Left ventricle myocardium inferior (tissue), 1 donor: Measurements from ENCODE around the gene ZNF441. TPM values are rescaled to one million over a fixed set of nuclear protein-coding genes. Genes with fewer than 3 reads are reported as not detected.
"Not testable (repeated sequence)": the region's sequence is repeated elsewhere in the genome, so short reads cannot be mapped to it uniquely, and the experiment has no call there.

Source experiments
- DNase-seq: peaks from one replicate; pipeline ENCODE4 v3.0.0-alpha.2; 2020
- H3K27ac ChIP-seq: fragments of 200-600 bp; replicated peaks from 2 replicates; pipeline ENCODE4 v1.8.0; 2021
- H3K27me3 ChIP-seq: fragments of 200-600 bp; 2 replicates; pipeline ENCODE4 v1.8.0; 2021; ENCODE audit warnings: low read depth
- H3K36me3 ChIP-seq: fragments of 200-600 bp; 2 replicates; pipeline ENCODE4 v1.8.0; 2021
- H3K4me1 ChIP-seq: fragments of 200-600 bp; 2 replicates; pipeline ENCODE4 v1.8.0; 2021
- H3K4me3 ChIP-seq: fragments of 200-600 bp; 2 replicates; pipeline ENCODE4 v1.8.0; 2021; ENCODE audit warnings: mild to moderate bottlenecking, moderate library complexity
- H3K9me3 ChIP-seq: fragments of 200-600 bp; replicated peaks from 2 replicates; pipeline ENCODE4 v1.8.0; 2021
- intact Hi-C: fragments of 100-400 bp; cut with micrococcal nuclease; formaldehyde crosslinking; loops from one replicate; pipeline ENCODE4 v1.11.0; 2022
- total RNA-seq: library from RNA; stranded (reverse); fragmentation: NEBNext Ultra II Directional; extraction: Animal tissue kit (Norgen Biotek cat#: 25700); gene quantifications from one replicate; pipeline ENCODE4 v1.2.1, GENCODE V29; 2021
- TF ChIP-seq, protein P1 (sequence below): fragments of 200-600 bp; IDR thresholded peaks from 2 replicates; pipeline ENCODE4 v1.8.0; 2021; ENCODE audit warnings: antibody characterized with exemption, mild to moderate bottlenecking, borderline replicate concordance
- donor health status: DM: no; HTN: yes; CAD: no; lungs with severe emphysema.

ZNF441 gene
- total RNA-seq, 1 donor from 2014 or later: 4.3 TPM

DNA sequence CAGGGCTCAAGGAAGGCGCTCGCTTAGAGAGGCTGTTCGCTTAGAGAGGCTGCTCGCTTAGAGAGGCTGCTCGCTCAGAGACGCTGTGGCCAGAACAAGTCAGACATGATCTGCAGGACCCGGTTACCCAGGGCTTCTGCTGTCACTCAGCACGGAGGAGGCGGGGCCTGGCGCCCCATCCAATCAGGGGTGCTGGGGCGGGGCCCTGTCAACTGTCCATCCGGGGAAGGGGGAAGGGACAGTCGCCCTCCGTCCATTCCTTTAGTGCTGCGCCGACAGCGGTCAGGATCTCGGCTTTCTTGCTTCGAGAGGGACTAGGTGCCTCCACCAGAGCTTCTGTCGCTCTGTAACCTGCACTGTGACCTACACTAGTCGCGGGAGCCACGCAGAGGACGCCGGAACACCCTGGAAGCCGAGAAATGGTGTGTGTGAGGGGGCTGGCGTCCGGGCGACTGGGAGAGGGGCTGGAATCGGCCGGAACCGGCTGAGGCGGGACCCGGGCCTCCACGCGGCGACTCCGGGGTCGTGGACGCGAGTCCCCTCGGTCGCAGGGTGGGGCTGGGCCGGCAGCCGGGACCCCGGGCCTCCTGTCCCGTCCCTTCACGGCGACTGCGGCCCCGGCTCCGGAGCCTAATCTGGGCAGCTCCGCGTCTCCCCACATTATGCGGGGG, 47.4 kb downstream of the ZNF441 start, which contains the start of gene ZNF440:
Gene ZNF440, plus strand, starts transcription at position 245 of the 671 bp plus-strand sequence. Its CDS starts 175 bp downstream, at position 420.
- intact Hi-C loops: no loop called here
- DNase-seq: peak; percentile 97

DNA sequence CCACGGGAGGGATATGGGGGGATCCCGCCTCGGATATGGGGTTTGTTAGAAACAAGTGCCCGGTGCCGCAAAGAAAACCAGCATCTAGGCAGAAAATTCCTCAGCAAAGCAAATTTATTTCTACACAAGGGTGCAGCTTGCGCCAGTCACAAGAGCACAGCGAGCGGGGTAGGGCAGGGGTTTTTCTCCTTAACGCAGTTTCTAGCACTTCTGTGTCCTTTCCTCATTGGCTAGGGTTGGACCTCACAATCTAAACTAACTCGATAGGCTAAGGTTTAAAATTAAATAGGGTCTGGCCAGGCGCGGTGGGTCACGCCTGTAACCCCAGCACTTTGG, 47.9 kb downstream of the ZNF441 start:
- H3K27ac ChIP-seq: peak overlapping the region; percentile 97
- H3K4me3 ChIP-seq: peak overlapping the region; percentile 98
- peaks cover 38% of the 10 kb centered on the region for H3K4me1 ChIP-seq
- DNase-seq: no peak
- intact Hi-C loops: no loop called here
- H3K36me3 ChIP-seq: peaks cover 6% of the 10 kb centered on the region
- H3K27me3 ChIP-seq: no peaks in the 10 kb centered on the region
- TF ChIP-seq, protein P1, sequence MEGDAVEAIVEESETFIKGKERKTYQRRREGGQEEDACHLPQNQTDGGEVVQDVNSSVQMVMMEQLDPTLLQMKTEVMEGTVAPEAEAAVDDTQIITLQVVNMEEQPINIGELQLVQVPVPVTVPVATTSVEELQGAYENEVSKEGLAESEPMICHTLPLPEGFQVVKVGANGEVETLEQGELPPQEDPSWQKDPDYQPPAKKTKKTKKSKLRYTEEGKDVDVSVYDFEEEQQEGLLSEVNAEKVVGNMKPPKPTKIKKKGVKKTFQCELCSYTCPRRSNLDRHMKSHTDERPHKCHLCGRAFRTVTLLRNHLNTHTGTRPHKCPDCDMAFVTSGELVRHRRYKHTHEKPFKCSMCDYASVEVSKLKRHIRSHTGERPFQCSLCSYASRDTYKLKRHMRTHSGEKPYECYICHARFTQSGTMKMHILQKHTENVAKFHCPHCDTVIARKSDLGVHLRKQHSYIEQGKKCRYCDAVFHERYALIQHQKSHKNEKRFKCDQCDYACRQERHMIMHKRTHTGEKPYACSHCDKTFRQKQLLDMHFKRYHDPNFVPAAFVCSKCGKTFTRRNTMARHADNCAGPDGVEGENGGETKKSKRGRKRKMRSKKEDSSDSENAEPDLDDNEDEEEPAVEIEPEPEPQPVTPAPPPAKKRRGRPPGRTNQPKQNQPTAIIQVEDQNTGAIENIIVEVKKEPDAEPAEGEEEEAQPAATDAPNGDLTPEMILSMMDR: no peak
- no peaks in the 10 kb centered on the region for H3K9me3 ChIP-seq

More for the DNA sequence above, 47.4 kb downstream of the ZNF441 start, which contains the start of gene ZNF440:
- TF ChIP-seq, protein P1: no peak
- Histone ChIP-seq H3K36me3 (peaks cover 4% of the 10 kb centered on the region), H3K27me3 (no peaks in the 10 kb centered on the region), H3K4me1 (peaks cover 38% of the 10 kb centered on the region), H3K4me3 (peak within 1 kb of the TSS; percentile 98), H3K27ac (peak within 1 kb of the TSS; percentile 97), H3K9me3 (no peaks in the 10 kb centered on the region)

DNA sequence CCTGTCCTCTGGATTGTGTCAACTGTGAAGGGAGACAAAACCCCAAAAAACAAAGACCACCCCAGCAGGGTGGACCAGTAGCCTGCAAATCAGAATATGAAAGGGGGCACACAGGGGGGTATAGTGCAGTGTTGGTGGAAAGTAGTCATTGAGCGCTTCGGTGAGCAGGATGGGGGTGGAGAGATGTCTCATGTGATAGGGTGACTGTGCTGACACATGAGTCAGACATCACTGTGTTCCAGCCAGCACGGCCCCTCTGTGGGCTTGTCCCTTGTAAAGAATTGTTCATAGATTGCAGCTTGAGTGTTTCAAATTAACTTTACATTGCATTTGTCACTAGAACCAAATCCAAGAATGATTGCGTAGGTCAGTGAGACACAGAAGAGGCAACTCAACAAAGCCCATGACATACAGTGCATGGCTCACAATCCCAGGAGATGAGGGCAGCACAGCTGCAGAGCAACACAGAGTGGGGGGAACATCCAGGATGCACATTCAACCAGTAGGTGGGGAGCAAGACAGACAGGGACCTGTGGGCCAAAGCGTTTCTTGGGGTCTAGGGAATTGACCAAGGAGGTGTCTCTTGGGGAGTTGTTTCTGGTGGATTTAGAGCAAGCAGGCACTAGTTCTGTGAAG, 54.8 kb downstream of the ZNF441 start:
- Histone ChIP-seq H3K9me3 (peaks cover 14% of the 10 kb centered on the region), H3K36me3 (peaks cover 43% of the 10 kb centered on the region), H3K4me1 (peaks cover 8% of the 10 kb centered on the region), H3K27ac (no peak overlapping the region), H3K27me3 (no peaks in the 10 kb centered on the region), H3K4me3 (no peak overlapping the region)
- TF ChIP-seq, protein P1: no peak
- no peak for DNase-seq
- intact Hi-C loops: no loop called here

DNA sequence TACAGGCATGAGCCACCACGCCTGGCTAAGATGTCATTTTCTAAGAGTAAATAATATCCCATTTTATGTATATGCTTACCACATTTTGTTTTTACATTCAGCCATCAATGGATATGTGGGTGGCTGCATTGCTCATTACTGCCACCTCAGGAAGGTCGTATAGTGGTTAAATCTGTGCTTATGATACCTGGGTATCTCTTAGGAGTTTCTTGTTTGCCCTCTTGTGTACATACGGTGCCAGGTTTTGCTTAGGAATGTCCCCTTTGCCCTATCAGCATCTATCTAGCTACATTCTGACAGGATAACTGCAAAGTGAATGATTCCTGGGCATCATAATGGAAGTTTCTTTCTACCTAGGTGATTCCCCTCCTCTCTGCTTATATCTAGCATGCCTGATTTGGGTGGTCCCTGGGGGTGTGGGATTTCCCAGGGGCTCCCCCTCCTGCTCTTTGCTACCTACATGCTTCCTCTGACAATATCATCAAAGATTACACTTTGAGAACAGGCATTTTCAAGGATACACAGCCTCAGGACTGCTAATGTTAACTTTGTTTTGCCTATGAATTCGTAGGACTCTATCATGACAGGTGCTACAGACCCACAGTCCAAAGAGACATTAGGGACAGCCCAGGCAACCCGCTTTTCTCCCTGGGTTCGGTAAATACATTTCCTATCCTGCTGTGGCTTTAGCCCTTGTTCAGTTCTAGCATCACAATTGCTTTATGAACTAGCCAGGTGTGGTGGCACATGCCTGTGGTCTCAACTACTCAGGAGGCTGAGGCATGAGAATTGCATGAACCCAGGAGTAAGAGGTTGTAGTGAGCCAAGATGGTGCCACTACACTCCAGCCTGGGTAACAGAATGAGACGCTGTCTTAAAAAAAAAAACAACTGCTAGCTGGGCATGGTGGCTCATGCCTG, 62.4 kb downstream of the ZNF441 start:
- intact Hi-C loops, H3K27ac ChIP-seq, H3K4me3 ChIP-seq, H3K4me1 ChIP-seq, DNase-seq, H3K27me3 ChIP-seq: not testable (repeated sequence)
- H3K9me3 ChIP-seq: peaks cover 83% of the 10 kb centered on the region
- H3K36me3 ChIP-seq: peaks cover 79% of the 10 kb centered on the region

DNA sequence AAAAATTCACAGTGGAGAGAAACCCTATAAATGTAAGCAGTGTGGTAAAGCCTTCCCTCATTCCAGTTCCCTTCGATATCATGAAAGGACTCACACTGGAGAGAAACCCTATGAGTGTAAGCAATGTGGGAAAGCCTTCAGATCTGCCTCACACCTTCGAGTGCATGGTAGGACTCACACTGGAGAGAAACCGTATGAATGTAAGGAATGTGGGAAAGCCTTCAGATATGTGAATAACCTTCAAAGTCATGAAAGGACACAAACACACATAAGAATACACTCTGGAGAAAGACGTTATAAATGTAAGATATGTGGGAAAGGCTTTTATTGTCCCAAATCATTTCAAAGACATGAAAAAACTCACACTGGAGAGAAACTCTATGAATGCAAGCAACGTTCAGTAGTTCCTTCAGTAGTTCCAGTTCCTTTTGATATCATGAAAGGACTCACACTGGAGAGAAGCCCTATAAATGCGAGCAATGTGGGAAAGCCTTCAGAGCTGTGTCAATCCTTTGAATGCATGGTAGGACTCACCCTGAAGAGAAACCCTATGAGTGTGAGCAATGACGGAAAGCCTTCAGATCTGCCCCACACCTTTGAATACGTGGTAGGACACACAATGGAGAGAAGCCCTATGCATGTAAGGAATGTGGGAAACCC, 65.6 kb downstream of the ZNF441 start:
- no peak overlapping the region for H3K4me3 ChIP-seq
- TF ChIP-seq, protein P1: no peak
- H3K36me3 ChIP-seq: peaks cover 71% of the 10 kb centered on the region
- peaks cover 93% of the 10 kb centered on the region for H3K9me3 ChIP-seq
- intact Hi-C loops: no loop called here
- no peak overlapping the region for H3K27ac ChIP-seq
- H3K27me3 ChIP-seq: no peaks in the 10 kb centered on the region
- no peak for DNase-seq
- peaks cover 5% of the 10 kb centered on the region for H3K4me1 ChIP-seq
